GM19455 (cell line): Measurements from ENCODE around the gene ATF6.

ENCODE experiments used
- ATAC-seq: cut with Tn5 transposase; IDR thresholded peaks from one replicate; pipeline ENCODE4 v1.9.1; 2021; ENCODE audit not compliant: unreplicated experiment

Gene ATF6

DNA sequence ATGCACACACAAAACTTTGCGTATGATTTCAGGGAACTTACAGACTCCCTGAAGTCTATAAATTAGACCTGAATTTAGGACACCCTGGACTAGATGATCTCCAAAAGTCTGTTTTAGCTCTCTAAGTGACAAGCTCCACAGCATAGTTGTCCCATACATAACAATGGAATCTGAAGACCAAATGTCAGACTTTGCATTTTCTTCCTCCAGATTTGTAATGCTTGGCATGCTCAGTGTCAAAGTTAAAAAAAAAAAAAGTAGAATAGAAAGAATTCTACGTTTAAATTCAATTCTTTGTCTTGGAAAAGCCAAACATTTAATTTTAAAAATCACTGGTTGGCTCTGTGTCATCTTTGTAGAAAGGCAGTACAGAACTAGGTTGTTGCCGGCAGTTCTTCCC is 190.8 kb downstream of the ATF6 start:
- no peak for ATAC-seq

- no peak for ATAC-seq
Observed at GRCh38 chr1:161958425-161958824, 192.3 kb downstream of the ATF6 start.

DNA sequence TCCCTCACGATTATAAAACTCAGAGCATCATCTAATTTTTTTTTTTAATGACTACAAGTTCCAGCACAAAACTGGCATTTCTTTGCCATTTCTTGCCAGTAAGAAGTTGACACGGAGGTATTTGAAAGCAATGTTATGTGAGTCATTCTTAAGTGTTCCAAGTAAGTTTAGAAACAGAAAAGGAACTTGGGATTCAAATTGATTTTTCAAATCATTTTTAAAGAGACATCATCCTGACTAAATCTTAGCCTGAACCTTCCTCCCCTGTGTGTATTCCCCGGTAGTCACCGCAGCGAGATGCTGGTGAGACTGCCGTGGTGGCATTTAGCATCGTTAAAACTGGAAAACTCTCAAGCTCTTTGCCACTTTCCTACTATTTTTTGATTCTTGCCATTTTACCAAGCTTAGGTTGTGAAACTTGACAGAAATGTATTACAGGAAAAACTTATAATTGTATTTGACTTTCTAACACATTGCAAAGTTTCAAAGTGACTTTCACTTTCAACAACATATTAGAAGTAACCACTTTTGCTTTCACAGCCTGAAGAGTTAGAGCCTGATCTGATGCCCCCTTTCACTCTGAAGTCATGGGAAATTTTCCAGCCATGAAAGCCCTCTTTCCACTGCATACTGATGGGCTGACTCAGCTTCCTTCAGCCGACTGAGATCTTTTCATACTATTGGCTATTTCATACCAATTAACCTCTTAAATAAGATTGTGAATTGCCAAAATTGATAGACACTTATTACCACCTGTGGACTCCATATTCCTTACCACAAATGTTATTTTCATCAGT is 196.2 kb downstream of the ATF6 start:
- peak; percentile 88 for ATAC-seq

DNA sequence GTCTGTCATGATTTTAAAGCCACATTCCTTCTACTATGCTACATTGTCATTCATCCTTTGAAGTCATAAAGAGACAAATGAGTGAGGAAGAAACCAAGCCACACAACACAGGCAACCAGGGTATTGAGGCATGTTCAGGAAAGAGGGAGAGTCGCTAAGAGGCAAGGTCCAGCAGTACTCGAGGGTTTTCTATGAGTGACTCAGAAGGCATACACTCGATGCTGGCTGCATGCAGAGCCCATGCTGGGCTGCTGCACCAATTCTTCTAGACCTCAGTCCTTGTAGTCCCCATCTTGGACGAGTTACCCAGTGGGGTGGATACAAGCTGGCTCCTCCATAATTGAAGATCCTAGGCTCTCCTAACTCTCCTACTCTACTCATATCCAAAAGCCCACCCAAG is 199.9 kb downstream of the ATF6 start:
- no peak for ATAC-seq

DNA sequence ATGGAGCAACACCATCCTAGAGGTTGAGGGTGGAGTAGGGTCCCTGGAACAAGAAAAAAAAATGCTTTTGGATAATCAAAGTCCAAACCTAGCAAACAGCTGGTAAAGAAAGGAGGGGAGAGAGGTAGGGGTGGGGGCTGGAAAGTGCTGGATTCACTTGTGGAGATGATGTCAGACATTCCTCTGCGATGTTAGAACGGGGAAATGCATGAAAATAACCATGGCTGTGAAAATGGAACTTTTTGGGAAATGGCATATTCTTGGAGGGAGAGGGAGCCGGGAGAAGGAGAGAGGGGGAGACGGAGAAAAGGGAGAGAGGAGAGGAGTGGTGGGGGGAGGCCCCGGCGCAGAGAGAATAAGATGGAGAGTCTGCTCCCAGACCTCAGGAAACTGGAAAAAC is 203.9 kb downstream of the ATF6 start:
- no peak for ATAC-seq

DNA sequence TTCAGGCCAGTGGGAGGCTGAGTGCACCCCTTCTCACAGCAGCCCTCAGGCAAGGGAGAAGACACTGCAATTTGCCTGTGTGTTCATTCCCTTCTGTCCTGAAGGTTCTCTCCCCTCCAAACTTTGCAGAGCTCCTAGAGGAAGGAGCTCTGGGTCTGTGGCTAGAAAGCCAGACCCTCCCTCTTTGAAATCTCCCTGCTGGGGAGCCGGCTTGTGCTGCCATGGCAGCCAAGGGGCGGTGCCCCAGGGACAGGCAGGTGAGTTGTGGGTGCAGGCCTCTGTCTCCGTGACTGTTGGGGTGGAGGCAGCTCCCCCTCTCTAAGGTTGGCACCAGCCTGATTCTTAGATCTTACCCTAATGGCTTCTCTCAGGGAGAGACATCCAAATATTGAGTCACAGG is 204.5 kb downstream of the ATF6 start:
- ATAC-seq = no peak

DNA sequence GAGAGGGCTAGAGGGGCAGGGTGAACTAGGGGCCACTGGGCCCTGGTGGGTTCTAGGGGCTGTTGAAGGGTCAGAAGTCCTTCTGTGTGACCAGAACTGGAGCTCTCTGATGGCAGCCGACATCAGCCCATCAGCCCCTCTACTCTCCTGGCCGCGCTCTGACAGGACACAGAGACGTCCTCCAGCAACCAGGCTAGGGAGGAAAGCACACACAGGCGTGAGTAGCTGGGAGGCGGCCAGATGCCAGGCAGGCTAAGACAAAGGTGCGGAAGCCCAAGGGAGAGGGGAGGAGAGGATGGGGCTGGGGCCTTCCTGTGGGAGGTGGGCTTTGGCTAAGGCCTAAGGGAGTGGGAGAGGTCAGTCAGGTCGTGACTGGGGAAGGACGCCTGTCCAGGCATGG is 206.7 kb downstream of the ATF6 start:
- ATAC-seq = no peak

DNA sequence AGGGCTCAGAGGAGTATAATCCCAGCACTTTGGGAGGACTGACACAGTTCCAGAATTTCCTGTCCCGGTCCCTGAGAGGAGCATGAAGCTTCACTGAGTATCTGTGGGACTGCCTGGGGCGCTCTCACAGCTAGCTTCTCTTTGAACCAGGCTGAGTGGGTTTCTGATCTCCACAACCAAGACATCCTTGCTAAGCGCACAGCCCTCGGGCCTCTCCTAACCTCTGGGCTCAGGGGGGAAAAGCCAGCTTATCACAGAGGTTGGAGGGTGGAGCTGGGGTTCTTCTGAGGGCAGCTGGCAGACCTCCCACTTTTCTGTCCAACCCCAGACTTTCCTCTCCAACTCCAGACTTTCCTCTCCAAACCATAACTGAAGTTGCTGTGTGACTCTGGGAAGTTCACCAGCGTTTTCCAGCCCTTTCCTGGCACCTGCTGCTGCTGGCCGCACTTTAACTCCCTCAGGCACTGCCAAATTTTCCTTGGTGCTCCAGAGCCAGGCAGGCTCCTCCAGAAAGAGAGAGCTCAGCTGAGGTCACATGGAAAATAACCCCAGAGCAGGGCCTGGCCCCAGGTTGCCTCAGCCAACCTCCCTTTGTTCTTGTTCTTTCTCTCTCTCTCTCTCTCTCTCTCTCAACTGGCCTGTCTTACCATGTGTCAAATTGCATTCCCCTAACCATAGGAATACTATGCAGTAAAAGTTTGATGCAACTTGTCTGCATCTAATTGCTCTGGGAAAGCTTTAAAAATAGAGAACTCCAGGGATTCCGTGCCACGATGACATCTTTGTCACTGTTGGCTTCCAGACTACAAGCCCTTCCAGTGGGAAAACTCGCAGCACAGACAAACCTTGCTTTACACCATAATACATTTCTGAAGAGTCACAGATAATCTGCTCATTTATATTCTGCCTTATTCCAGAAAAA is 208.1 kb downstream of the ATF6 start:
- no peak for ATAC-seq

DNA sequence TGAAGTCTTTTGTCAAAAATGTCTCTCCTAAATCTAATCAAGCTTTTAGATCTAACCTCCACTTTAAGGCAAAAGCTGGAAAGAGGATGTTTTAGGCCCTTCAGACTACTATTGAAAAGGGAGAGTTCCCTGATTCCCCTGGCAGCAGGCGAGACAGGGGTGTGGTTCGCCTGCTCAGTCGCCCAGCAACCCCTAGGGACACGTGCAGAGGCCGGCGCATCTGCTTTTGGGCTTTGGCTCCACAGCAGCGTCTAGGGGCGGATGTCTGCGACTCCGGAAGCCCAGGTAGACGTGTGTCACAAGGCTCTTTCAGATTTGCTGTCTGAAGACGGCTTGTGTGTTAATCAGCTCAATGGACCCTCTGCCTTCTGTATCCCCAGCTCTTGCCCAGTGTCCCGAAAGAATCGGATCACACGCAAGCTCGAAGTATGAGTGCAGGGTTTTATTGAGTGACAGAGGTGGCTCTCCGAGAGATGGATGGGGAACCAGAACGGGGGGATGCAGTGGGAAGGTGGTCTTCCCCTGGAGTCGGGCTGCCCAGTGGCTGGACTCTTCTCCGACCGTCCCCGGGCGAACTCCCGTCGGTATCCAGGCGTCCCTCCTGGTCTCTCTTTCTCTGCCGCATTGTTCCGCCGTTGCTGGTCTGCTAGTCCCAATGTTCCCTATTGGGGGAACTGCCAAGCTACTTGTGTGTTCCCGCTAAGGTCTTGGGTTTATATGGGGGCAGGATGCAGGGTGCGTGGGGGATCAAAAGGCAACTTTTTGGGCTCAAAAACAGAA is 212.1 kb downstream of the ATF6 start:
- ATAC-seq = no peak

- ATAC-seq = no peak
Observed at GRCh38 chr1:161981126-161981525, 215.0 kb downstream of the ATF6 start.

- ATAC-seq = no peak
Observed at GRCh38 chr1:161981735-161982506, 215.8 kb downstream of the ATF6 start.

GRCh38 chr1:161982507-161982895 is 216.4 kb downstream of the ATF6 start:
- ATAC-seq = no peak

- no peak for ATAC-seq
Observed at GRCh38 chr1:161982917-161983316, 216.8 kb downstream of the ATF6 start.

GRCh38 chr1:161983725-161984124 is 217.6 kb downstream of the ATF6 start:
- no peak for ATAC-seq

- no peak for ATAC-seq
Observed at GRCh38 chr1:161985301-161985822, 219.2 kb downstream of the ATF6 start.

- ATAC-seq = no peak
Observed at GRCh38 chr1:161986328-161986727, 220.2 kb downstream of the ATF6 start.

DNA sequence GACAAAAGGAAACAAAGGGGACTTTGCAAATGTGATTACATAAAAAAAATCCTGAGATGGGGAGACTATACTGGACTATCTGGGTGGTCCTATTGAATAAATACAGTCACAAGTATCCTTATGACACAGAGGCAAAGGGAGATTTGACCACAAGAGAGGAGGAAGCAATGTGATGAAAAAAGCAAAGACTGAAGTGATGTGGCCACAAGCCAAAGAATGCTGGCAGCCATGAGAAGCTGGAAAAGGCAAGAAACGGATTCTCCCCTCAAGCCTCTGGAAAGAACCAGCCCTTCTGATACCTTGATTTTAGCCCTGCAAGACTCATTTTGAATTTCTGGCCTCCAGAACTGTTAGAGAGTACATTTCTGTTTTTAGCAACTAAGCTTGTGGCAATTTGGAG is 221.2 kb downstream of the ATF6 start:
- no peak for ATAC-seq

- no peak for ATAC-seq
Observed at GRCh38 chr1:161987872-161988271, 221.8 kb downstream of the ATF6 start.

- no peak for ATAC-seq
Observed at GRCh38 chr1:161988413-161988812, 222.3 kb downstream of the ATF6 start.

DNA sequence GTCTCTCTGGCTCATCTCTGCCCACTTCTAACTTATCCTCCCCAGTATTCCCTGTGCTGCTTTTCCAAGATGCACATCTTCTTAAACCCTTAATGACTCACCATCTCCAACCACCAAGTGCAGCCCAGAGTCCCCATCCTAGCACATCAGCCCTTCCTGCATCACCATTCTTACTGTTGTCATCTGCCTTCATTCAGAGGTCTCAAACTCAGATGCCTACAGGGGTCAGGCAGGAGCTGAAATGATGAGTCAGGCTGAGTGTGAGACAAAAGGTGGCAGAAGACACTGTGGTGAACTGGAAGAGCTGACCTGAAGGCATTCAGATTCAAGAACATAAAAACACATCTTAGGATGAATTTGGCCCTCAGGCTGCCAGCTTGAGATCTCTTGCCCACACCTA is 223.0 kb downstream of the ATF6 start:
- ATAC-seq = no peak
